Activated CD4-positive, alpha-beta T cell treated with anti-CD3 and anti-CD28 coated beads, Interleukin-2, amount 10 ng/mL, durations not matched to agents 24 days and 14 days (primary cell): ENCODE measurements around the gene ATG10. TPM values are rescaled to one million over a fixed set of nuclear protein-coding genes. Genes with fewer than 3 reads are reported as not detected.
A peak's percentile ranks its signal among the peaks of the same experiment; 100 is the strongest.
"Not testable (repeated sequence)": the region's sequence is repeated elsewhere in the genome, so short reads cannot be mapped to it uniquely, and the experiment has no call there.

Experiments
- DNase-seq: peaks from one replicate; pipeline ENCODE4 v3.0.0; 2022
- H3K27ac Mint-ChIP-seq: one replicate; pipeline ENCODE4 v1.8.0; 2022; ENCODE audit warnings: mild to moderate bottlenecking, mixed read lengths
- H3K27me3 Mint-ChIP-seq: one replicate; pipeline ENCODE4 v1.8.0; 2022; ENCODE audit warnings: mixed read lengths
- H3K36me3 Mint-ChIP-seq: one replicate; pipeline ENCODE4 v1.8.0; 2022; ENCODE audit warnings: low read depth, mild to moderate bottlenecking, mixed read lengths
- H3K4me1 Mint-ChIP-seq: one replicate; pipeline ENCODE4 v1.8.0; 2021; ENCODE audit warnings: mixed read lengths
- H3K4me3 Mint-ChIP-seq: one replicate; pipeline ENCODE4 v1.8.0; 2022; ENCODE audit warnings: mild to moderate bottlenecking, moderate library complexity, mixed read lengths
- H3K9me3 Mint-ChIP-seq: one replicate; pipeline ENCODE4 v1.8.0; 2021; ENCODE audit warnings: mixed read lengths
- intact Hi-C: fragments of 100-400 bp; cut with micrococcal nuclease; formaldehyde crosslinking; loops from one replicate; pipeline ENCODE4 v1.15.1; 2023
- total RNA-seq: library from RNA; stranded (reverse); gene quantifications from 2 replicates; pipeline ENCODE4 v1.2.3, GENCODE V29; 2022

The ATG10 gene
- total RNA-seq, 1 donor from 2014 or later: 5.9 TPM

- H3K9me3 Mint-ChIP-seq: no peaks in the 10 kb centered on the region
- H3K36me3 Mint-ChIP-seq: no peaks in the 10 kb centered on the region
- intact Hi-C loops: loop anchor here (1.0 to 10.0 kb wide), 5 partner anchors 51 to 800 kb away; no protein-coding TSS in a partner anchor
- H3K4me1 Mint-ChIP-seq: peaks cover 3% of the 10 kb centered on the region
- peaks cover 5% of the 10 kb centered on the region for H3K27me3 Mint-ChIP-seq
- peak; percentile 90 for DNase-seq
- H3K27ac Mint-ChIP-seq: no peak overlapping the region
- no peak overlapping the region for H3K4me3 Mint-ChIP-seq
These were observed 253.8 kb downstream of the ATG10 start for GRCh38 chr5:82225525-82226172.

- H3K36me3 Mint-ChIP-seq: no peaks in the 10 kb centered on the region
- no peak for DNase-seq
- no peak overlapping the region for H3K27ac Mint-ChIP-seq
- H3K9me3 Mint-ChIP-seq: no peaks in the 10 kb centered on the region
- no peaks in the 10 kb centered on the region for H3K27me3 Mint-ChIP-seq
- no peak overlapping the region for H3K4me3 Mint-ChIP-seq
- no peaks in the 10 kb centered on the region for H3K4me1 Mint-ChIP-seq
- intact Hi-C loops: no loop called here
These were observed 263.1 kb downstream of the ATG10 start for GRCh38 chr5:82234885-82235284.

- no peak overlapping the region for H3K4me3 Mint-ChIP-seq
- DNase-seq: no peak
- peaks cover 6% of the 10 kb centered on the region for H3K9me3 Mint-ChIP-seq
- intact Hi-C loops: no loop called here
- no peaks in the 10 kb centered on the region for H3K27me3 Mint-ChIP-seq
- no peak overlapping the region for H3K27ac Mint-ChIP-seq
- H3K36me3 Mint-ChIP-seq: no peaks in the 10 kb centered on the region
- no peaks in the 10 kb centered on the region for H3K4me1 Mint-ChIP-seq
These were observed 272.3 kb downstream of the ATG10 start for GRCh38 chr5:82244151-82244550.

- Mint-ChIP-seq H3K4me1 (no peaks in the 10 kb centered on the region), H3K36me3 (no peaks in the 10 kb centered on the region), H3K4me3 (no peak overlapping the region), H3K27me3 (no peaks in the 10 kb centered on the region), H3K27ac (no peak overlapping the region), H3K9me3 (peaks cover 6% of the 10 kb centered on the region)
- intact Hi-C loops: no loop called here
- DNase-seq: no peak
These were observed 273.2 kb downstream of the ATG10 start for GRCh38 chr5:82244854-82245635.

- H3K4me3 Mint-ChIP-seq: no peak overlapping the region
- no peaks in the 10 kb centered on the region for H3K4me1 Mint-ChIP-seq
- DNase-seq: no peak
- H3K27me3 Mint-ChIP-seq: no peaks in the 10 kb centered on the region
- H3K27ac Mint-ChIP-seq: no peak overlapping the region
- peaks cover 6% of the 10 kb centered on the region for H3K9me3 Mint-ChIP-seq
- H3K36me3 Mint-ChIP-seq: no peaks in the 10 kb centered on the region
- intact Hi-C loops: no loop called here
These were observed 275.2 kb downstream of the ATG10 start for GRCh38 chr5:82246960-82247574.

GRCh38 chr5:82252744-82253143 is 280.9 kb downstream of the ATG10 start:
- no peak overlapping the region for H3K4me3 Mint-ChIP-seq
- DNase-seq: no peak
- no peaks in the 10 kb centered on the region for H3K9me3 Mint-ChIP-seq
- no peaks in the 10 kb centered on the region for H3K27me3 Mint-ChIP-seq
- no peak overlapping the region for H3K27ac Mint-ChIP-seq
- H3K36me3 Mint-ChIP-seq: no peaks in the 10 kb centered on the region
- intact Hi-C loops: no loop called here
- H3K4me1 Mint-ChIP-seq: no peaks in the 10 kb centered on the region

GRCh38 chr5:82255844-82256243 is 284.0 kb downstream of the ATG10 start:
- no peaks in the 10 kb centered on the region for H3K4me1 Mint-ChIP-seq
- no peaks in the 10 kb centered on the region for H3K9me3 Mint-ChIP-seq
- intact Hi-C loops: no loop called here
- no peaks in the 10 kb centered on the region for H3K36me3 Mint-ChIP-seq
- DNase-seq: no peak
- no peaks in the 10 kb centered on the region for H3K27me3 Mint-ChIP-seq
- no peak overlapping the region for H3K4me3 Mint-ChIP-seq
- no peak overlapping the region for H3K27ac Mint-ChIP-seq

- no peaks in the 10 kb centered on the region for H3K27me3 Mint-ChIP-seq
- H3K27ac Mint-ChIP-seq: no peak overlapping the region
- no peaks in the 10 kb centered on the region for H3K36me3 Mint-ChIP-seq
- intact Hi-C loops: no loop called here
- H3K4me3 Mint-ChIP-seq: no peak overlapping the region
- no peak for DNase-seq
- no peaks in the 10 kb centered on the region for H3K4me1 Mint-ChIP-seq
- no peaks in the 10 kb centered on the region for H3K9me3 Mint-ChIP-seq
These were observed 285.4 kb downstream of the ATG10 start for GRCh38 chr5:82257247-82257646.

- H3K27me3 Mint-ChIP-seq: no peaks in the 10 kb centered on the region
- no peaks in the 10 kb centered on the region for H3K9me3 Mint-ChIP-seq
- H3K4me1 Mint-ChIP-seq: no peaks in the 10 kb centered on the region
- intact Hi-C loops: no loop called here
- DNase-seq: no peak
- no peaks in the 10 kb centered on the region for H3K36me3 Mint-ChIP-seq
- H3K27ac Mint-ChIP-seq: no peak overlapping the region
- H3K4me3 Mint-ChIP-seq: no peak overlapping the region
These were observed 285.9 kb downstream of the ATG10 start for GRCh38 chr5:82257729-82258128.

- no peaks in the 10 kb centered on the region for H3K27me3 Mint-ChIP-seq
- H3K4me3 Mint-ChIP-seq: no peak overlapping the region
- H3K9me3 Mint-ChIP-seq: no peaks in the 10 kb centered on the region
- DNase-seq: no peak
- H3K4me1 Mint-ChIP-seq: no peaks in the 10 kb centered on the region
- no peaks in the 10 kb centered on the region for H3K36me3 Mint-ChIP-seq
- intact Hi-C loops: no loop called here
- H3K27ac Mint-ChIP-seq: no peak overlapping the region
These were observed 287.5 kb downstream of the ATG10 start for GRCh38 chr5:82259172-82259800.

GRCh38 chr5:82265047-82265446 is 293.2 kb downstream of the ATG10 start:
- no peak overlapping the region for H3K4me3 Mint-ChIP-seq
- peaks cover 20% of the 10 kb centered on the region for H3K36me3 Mint-ChIP-seq
- H3K27ac Mint-ChIP-seq: no peak overlapping the region
- no peak for DNase-seq
- H3K4me1 Mint-ChIP-seq: no peaks in the 10 kb centered on the region
- no peaks in the 10 kb centered on the region for H3K27me3 Mint-ChIP-seq
- intact Hi-C loops: no loop called here
- no peaks in the 10 kb centered on the region for H3K9me3 Mint-ChIP-seq

GRCh38 chr5:82267297-82267933 is 295.6 kb downstream of the ATG10 start:
- H3K27ac Mint-ChIP-seq, H3K27me3 Mint-ChIP-seq, H3K9me3 Mint-ChIP-seq, DNase-seq, intact Hi-C loops, H3K4me3 Mint-ChIP-seq, H3K4me1 Mint-ChIP-seq: not testable (repeated sequence)
- H3K36me3 Mint-ChIP-seq: peaks cover 27% of the 10 kb centered on the region

GRCh38 chr5:82269363-82269762 is 297.5 kb downstream of the ATG10 start:
- DNase-seq: peak; percentile 25
- intact Hi-C loops, H3K9me3 Mint-ChIP-seq, H3K4me3 Mint-ChIP-seq, H3K27ac Mint-ChIP-seq, H3K27me3 Mint-ChIP-seq, H3K4me1 Mint-ChIP-seq: not testable (repeated sequence)
- H3K36me3 Mint-ChIP-seq: peaks cover 40% of the 10 kb centered on the region
